Fibroblast of mammary gland (primary cell): ENCODE data around the gene PANK3.
"Not testable (repeated sequence)": the region's sequence is repeated elsewhere in the genome, so short reads cannot be mapped to it uniquely, and the experiment has no call there.

Source experiments
- DNase-seq: peaks from one replicate; pipeline ENCODE4 v3.0.0-alpha.2; 2010; ENCODE audit warnings: low read depth
- H3K4me3 ChIP-seq: 2 replicates; pipeline ENCODE4 v1.5.1; 2011; ENCODE audit warnings: low read depth, mild to moderate bottlenecking, low read length, moderate library complexity; ENCODE audit not compliant: control insufficient read depth
- CTCF ChIP-seq: conservative IDR thresholded peaks from 2 replicates; pipeline ENCODE4 v1.5.1; 2011; ENCODE audit warnings: low read depth, low read length, inconsistent platforms; ENCODE audit not compliant: control insufficient read depth, insufficient read depth

PANK3 gene

GRCh38 chr5:168575391-168576372 lies 3.5 kb downstream of the PANK3 start:
- no peak for TF ChIP-seq CTCF
- DNase-seq = no peak
- H3K4me3 ChIP-seq = no peak overlapping the region

DNA sequence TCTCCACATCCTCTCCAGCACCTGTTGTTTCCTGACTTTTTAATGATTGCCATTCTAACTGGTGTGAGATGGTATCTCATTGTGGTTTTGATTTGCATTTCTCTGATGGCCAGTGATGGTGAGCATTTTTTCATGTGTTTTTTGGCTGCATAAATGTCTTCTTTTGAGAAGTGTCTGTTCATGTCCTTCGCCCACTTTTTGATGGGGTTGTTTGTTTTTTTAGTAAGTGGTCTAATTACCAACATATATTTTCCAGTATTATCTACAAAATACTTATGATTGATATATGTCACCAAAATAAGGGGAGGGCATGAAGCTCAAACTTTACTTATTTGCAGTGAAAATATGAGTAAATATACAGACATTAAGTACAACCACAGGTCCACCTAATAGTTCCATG lies 5.0 kb downstream of the PANK3 start:
- not testable (repeated sequence) for H3K4me3 ChIP-seq, DNase-seq

- not testable (repeated sequence) for H3K4me3 ChIP-seq, DNase-seq
Measured at GRCh38 chr5:168573663-168574062, 5.5 kb downstream of the PANK3 start.

- TF ChIP-seq CTCF = no peak
- no peak for DNase-seq
- H3K4me3 ChIP-seq = no peak overlapping the region
Measured at GRCh38 chr5:168570490-168571328, 8.5 kb downstream of the PANK3 start.

DNA sequence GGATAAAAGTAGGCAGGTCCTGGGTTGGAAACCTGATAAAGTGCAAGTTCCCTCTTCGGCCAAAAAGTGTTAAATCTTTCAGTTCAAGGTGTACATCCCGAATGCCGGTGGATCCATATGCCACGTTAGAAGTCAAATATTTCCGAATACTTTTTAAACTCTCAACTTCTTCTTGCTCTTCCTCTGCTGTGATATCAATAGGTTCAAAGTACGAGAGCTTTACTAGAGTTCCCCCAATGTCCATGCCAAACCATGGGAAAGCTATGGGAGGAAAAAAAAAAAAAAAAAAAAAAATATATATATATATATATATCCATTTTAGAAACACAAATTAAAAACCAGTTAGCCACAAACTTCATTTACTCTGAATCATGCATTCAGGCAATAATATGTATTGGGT lies 10.4 kb downstream of the PANK3 start:
- no peak overlapping the region for H3K4me3 ChIP-seq
- DNase-seq = no peak
- no peak for TF ChIP-seq CTCF

GRCh38 chr5:168563959-168564358 lies 15.2 kb downstream of the PANK3 start:
- TF ChIP-seq CTCF = no peak
- no peak for DNase-seq

GRCh38 chr5:168562279-168562678 lies 16.9 kb downstream of the PANK3 start:
- TF ChIP-seq CTCF = no peak
- DNase-seq = no peak
- no peak overlapping the region for H3K4me3 ChIP-seq

More at GRCh38 chr5:168563959-168564358, 15.2 kb downstream of the PANK3 start:
- no peak overlapping the region for H3K4me3 ChIP-seq
